Measurements from ENCODE around the gene RNF19B.

GRCh38 chr1:32939655-32940371, 24.8 kb downstream of the RNF19B start:
- TF ChIP-seq CTCF (IDR thresholded peaks at IDR 0.05) (no peak), POLR2A (IDR thresholded peaks at IDR 0.05) (no peak)
